ENCODE data around the gene TNFSF12. TPM values are rescaled to one million over a fixed set of nuclear protein-coding genes. Genes with fewer than 3 reads are reported as not detected.
A peak's percentile ranks its signal among the peaks of the same experiment; 100 is the strongest.

Gene TNFSF12
- total and polyA plus RNA-seq, 9 of the 15 experiments (the other 6 are each of a cell fraction or from before 2014, with no cell fraction given): 0.03 to 0.95 (median 0.19) TPM; not detected in 3

- TF ChIP-seq ZNF785 (CRISPR knock-in tag; IDR thresholded peaks at IDR 0.05): no peak
- TF ChIP-seq GTF3C2 (IDR thresholded peaks at IDR 0.05; ENCODE audit: borderline replicate concordance, extremely low read depth, insufficient read length): no peak
- TF ChIP-seq ZNF589 (CRISPR knock-in tag; IDR thresholded peaks at IDR 0.05; ENCODE audit: low read depth): no peak
- no peak for TF ChIP-seq ZNF140 (CRISPR knock-in tag; IDR thresholded peaks at IDR 0.05)
- TF ChIP-seq MAFG (tag; conservative IDR thresholded peaks at IDR 0.05): no peak
- no peak for TF ChIP-seq GATA2 (CRISPR knock-in tag; IDR thresholded peaks at IDR 0.05)
- no peak for TF ChIP-seq MXD1 (CRISPR knock-in tag; IDR thresholded peaks at IDR 0.05; ENCODE audit: borderline replicate concordance, poor library complexity, severe bottlenecking)
- TF ChIP-seq ZNF263 (CRISPR knock-in tag; IDR thresholded peaks at IDR 0.05; ENCODE audit: borderline replicate concordance): 0 out of 2 replicates have a peak, but pooled peaks have one; percentile 11
- TF ChIP-seq NR4A1 (CRISPR knock-in tag; IDR thresholded peaks at IDR 0.05): no peak
- TF ChIP-seq NR4A1 (tag; IDR thresholded peaks at IDR 0.05): no peak
- TF ChIP-seq BRF2 (IDR thresholded peaks at IDR 0.05; ENCODE audit: borderline replicate concordance, insufficient read depth, insufficient read length): no peak
- no peak for TF ChIP-seq ATF7 (IDR thresholded peaks at IDR 0.05)
- TF ChIP-seq TAF7 (tag; IDR thresholded peaks at IDR 0.05): no peak
- TF ChIP-seq MTA3 (IDR thresholded peaks at IDR 0.05; ENCODE audit: borderline replicate concordance): 0 out of 2 replicates have a peak, but pooled peaks have one; percentile 29
- TF ChIP-seq BRF1 (IDR thresholded peaks at IDR 0.05; ENCODE audit: borderline replicate concordance, extremely low read depth, insufficient read length): no peak
- TF ChIP-seq ZNF592 (IDR thresholded peaks at IDR 0.05): no peak
- no peak for TF ChIP-seq STAT5A (IDR thresholded peaks at IDR 0.05; ENCODE audit: borderline replicate concordance, low read length)
- no peak; the same call in 1 of the 2 replicates for TF ChIP-seq MYC (IDR thresholded peaks at IDR 0.05; ENCODE audit: low read depth, low read length)
- TF ChIP-seq MYC (CRISPR knock-in tag; IDR thresholded peaks at IDR 0.05; ENCODE audit: borderline replicate concordance, low read depth): peak; percentile 55; the same call in 1 of the 2 replicates
- TF ChIP-seq SMAD2 (IDR thresholded peaks at IDR 0.05; ENCODE audit: low read depth, low read length): no peak
Observed at GRCh38 chr17:7561028-7561575, 12.2 kb downstream of the TNFSF12 start (continued).
